Stimulated activated CD4-positive, alpha-beta T cell treated with anti-CD3 and anti-CD28 coated beads, Interleukin-4, amount 100 ng/mL, for 48 hours (primary cell): ENCODE results near the gene GPR157.

Source experiments
- DNase-seq, 2 donors: peaks; one replicate each; pipeline ENCODE4 v3.0.0-alpha.2; 2020; ENCODE audit warnings: low read depth in 2 of 2

Gene GPR157

DNA sequence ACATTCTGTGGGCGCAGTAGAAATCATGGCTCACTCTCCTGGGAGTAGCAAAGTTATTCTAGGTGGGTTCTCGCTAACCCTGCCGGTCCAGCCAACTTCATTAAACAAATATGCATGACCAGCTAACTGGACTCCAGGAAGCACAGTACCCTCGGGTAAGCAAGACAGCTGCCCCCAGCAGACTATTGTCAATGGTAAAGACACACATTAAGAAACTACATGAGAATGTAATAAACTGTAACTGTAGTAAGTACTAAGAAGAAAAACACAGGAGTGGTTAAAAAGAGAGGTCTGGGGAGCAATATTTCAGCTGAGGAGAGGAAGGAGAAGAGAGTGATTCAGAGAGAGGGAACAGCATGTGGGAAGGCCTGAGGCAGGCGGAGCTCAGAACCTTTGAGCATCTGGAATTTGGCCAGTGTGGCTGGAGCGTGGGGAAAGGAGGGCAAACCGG is 66.9 kb downstream of the GPR157 start:
- DNase-seq = no peak

DNA sequence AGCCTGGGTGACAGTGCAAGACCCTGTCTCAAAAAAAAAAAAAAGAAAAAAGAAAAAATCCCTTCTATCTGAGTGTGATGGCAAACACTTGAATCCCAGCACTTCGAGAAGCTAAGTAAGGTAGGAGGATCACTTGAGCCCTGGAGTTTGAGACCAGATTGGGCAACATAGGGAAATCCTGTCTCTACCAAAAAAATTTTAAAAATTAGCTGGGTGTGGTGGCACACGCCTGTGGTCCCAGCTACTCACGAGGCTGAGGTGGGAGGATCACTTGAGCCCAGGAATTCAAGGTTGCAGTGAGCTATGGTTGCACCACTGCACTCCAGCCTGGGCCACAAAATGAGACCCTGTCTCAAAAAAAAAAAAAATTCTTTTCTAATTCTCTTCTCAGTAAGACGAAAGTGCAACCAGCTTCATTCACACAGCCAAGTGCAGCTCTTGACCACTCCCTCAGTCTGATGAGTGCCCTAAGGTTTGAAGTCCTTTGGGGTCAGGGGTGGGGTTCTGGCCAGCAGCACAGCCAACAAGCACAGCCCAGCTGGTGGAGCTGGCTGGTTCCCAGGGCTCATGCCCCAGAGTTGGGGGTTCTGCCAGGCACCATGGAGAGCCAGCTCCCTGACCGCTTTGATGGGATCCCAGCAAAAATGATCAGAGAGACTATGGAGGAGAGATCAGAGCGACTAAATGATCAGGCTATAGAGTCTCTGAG is 67.5 kb downstream of the GPR157 start:
- no peak for DNase-seq

DNA sequence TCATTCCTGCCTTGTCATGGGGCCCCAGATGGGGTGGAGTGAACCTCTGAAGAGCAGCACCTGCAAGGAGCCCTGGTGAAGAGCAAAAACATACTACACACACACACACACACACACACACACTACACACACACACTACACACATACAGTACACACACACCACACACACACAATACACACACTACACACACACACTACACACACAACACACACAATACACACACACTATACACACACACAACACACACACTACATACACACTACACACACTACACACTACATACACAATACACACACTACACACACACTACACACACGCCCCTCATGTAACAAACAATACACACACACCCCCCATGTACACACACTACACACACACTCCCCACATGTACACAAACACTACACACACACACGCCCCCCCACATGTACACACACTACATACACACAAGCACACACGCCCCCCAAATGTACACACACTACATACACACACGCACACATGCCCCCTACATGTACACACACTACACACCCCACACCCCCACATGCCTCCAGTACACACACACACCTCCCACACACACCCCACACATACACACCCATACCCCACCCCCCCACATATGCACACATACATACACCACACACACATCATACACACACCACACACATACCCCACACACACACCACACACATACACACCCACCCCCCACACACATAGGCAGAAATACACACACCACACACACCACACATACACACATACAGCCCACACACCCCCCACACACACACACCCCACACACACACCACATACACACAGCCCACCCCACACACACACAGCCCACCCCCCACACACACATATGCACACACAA is 68.8 kb downstream of the GPR157 start:
- no peak for DNase-seq

DNA sequence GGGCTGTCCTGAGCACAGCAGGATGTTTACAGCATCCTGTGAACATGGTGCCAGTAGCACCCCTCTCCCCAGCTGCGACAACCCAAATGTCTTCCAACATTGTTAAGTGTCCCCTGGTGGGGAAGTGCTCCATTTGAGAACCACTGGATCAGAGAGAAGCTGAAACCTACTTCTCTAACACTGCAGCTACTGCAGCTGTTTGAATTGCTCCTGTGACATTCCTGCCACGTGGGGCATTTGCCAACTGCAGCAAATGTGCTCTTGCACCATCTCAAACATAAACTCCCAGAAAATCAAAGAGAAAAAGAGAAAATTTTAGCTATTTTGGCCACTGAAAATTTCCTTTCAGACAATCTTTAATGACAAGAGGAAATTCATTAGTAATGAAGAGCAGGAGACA is 70.4 kb downstream of the GPR157 start:
- DNase-seq = no peak

DNA sequence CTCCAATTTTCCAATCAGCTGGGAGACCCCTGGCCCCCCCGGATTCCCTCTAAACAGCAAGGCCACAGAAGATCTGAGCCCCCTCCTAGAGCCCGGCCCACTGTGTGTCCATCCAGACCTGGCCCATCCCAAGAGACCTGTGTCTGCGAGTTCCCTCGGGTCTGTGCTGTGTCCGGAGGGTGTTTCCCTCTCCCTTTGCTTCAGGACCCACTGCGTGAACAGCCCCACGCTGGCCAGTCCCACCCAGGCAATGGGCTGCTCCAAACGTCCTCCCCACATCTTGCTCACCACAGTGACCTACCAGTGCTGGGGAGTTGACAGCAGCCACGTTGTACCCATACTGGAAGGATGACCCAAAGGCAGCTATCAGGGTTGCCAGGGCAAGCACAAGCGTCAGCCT is 71.1 kb downstream of the GPR157 start:
- DNase-seq = no peak

DNA sequence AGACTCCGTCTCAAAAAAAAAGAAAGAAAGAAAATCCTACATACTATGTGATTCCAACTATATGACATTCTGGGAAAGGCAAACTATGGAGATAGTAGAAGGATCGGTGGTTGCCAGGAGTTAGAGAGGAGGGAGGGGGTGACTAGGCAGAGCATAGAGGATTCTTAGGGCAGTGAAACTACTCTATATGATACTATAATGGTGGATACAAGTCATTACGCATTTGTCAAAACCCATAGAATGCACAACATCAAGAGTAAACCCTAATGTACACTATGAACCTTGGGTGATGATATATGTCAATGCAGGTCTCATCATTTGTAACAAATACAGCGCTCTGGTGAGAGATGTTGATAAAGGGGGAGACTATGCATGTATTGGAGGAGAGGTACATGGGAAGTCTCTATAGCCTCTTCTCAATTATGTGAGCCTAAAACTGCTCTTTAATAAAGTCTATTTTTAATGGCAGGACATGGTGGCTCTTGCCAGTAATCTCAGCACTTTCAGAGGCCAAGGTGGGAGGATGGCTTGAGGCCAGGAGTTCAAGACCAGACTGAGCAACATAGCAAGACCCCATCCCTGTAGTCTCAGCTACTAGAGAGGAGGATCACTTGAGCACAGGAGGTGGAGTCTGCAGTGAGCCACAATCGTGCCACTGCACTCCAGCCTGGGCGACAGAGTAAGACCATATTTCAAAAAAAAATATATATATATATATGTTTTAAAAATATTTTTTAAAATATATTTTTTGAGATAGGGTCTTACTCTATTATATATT is 76.4 kb downstream of the GPR157 start:
- no peak for DNase-seq

DNA sequence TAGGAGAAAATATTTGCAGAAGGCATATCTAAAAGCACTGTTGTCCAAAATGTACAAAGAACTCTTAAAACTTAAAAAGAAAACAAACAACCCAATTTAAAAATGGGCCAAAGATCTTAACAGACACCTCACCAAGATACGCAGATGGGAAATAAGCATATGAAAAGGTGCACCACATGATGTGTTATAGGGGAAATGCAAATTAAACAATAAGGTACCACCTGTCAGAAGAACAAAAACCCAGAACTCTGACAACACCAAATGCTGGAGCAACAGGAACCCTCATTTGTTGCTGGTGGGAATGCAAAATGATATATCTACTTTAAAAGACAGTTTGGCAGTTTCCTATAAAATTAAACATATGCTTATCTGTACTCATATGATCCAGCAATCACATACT is 77.5 kb downstream of the GPR157 start:
- DNase-seq = no peak

DNA sequence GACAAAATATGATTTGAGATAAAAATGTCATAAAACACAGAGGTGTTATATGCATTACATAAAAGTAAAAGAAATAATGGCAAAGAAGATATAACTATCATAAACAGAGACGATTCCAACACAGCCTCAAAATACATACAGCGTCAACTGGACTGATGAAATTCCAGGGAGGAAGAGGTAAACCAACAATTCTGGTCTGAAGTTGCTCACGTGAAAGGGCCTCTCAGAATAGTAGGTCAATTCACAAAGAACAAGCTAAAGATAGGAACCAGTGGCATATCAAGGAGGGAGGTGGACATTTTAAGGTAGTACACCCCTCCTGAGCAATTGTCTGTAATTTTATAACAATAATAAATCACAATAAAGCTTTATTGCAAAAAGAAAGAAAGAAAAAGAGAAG is 78.1 kb downstream of the GPR157 start:
- no peak for DNase-seq
